ENCODE results near the gene GAL3ST1. TPM values are rescaled to one million over a fixed set of nuclear protein-coding genes. Genes with fewer than 3 reads are reported as not detected.

The GAL3ST1 gene
- polyA plus RNA-seq, 1 donor from 2014 or later, result 1.6 TPM

DNA sequence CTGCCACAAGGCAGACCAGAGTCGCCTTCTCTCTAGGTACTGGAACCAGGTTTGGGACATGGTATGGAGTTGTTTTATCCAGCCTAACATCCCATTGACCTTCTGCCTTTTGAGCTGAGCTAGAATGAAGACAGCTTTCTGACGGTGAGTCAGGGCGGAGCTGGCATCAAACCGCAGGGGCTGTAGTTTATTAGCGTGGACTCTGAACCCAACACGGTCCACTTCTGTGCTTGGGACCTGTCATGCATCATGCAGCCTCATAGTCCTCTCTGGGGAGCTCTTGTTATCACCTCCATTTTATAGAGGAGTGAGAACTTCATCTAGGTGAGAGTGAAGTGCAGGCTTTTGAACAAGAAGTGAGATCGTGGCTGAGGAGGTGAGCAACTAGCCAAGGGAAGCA, 8.3 kb downstream of the GAL3ST1 start:
- Histone ChIP-seq H3K36me3 (ENCODE audit: insufficient read depth, low read length) (no peaks in the 10 kb centered on the region), H3F3A (ENCODE audit: insufficient read depth, low read length, poor library complexity, severe bottlenecking) (no peaks in the 10 kb centered on the region), H3K27ac (ENCODE audit: low read length) (no peak overlapping the region), H3K9me3 (ENCODE audit: low read length) (no peaks in the 10 kb centered on the region), H3K4me3 (ENCODE audit: low read length) (no peak overlapping the region), H3K79me2 (replicated peaks; ENCODE audit: insufficient read depth, low read length) (no peaks in the 10 kb centered on the region), H2AFZ (ENCODE audit: low read depth, low read length) (no peak overlapping the region), H4K20me1 (ENCODE audit: insufficient read depth) (no peaks in the 10 kb centered on the region), H3K27me3 (ENCODE audit: insufficient read depth, low read depth, low read length) (no peaks in the 10 kb centered on the region), H3K4me2 (ENCODE audit: low read length) (no peak overlapping the region), H3K9ac (ENCODE audit: low read length) (no peak overlapping the region), H3K9me2 (ENCODE audit: insufficient read depth, low read length) (no peaks in the 10 kb centered on the region)
- TF ChIP-seq EZH2 (IDR thresholded peaks at IDR 0.05; ENCODE audit: borderline replicate concordance, insufficient read depth, low read length, poor library complexity, severe bottlenecking) (no peak), MXI1 (conservative IDR thresholded peaks at IDR 0.05; ENCODE audit: poor library complexity, severe bottlenecking) (no peak), RAD21 (conservative IDR thresholded peaks at IDR 0.05) (no peak), POLR2AphosphoS5 (IDR thresholded peaks at IDR 0.05) (no peak)

DNA sequence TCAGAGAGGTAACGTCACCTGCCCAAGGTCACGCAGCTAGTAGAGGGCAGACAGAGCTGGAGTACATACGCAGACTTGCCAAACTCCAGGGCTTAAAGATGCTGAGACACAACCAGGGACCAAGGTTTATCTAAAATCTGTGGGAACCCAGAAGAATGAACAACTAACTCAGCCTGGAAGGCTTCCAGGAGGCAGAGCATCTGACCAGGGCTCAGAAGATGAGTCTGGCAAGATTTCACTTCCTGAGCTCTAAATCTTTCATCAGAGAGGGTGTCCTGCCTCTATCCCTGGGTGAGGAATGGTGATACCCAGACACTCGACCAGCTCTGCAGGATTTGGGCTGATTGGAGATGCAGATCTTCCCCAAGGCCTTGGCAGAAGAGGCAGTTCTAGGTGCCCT, 9.1 kb downstream of the GAL3ST1 start:
- H2AFZ ChIP-seq (ENCODE audit: low read depth, low read length), result no peak overlapping the region
- H3K36me3 ChIP-seq (ENCODE audit: insufficient read depth, low read length), result no peaks in the 10 kb centered on the region
- H3K79me2 ChIP-seq (replicated peaks; ENCODE audit: insufficient read depth, low read length), result no peaks in the 10 kb centered on the region
- H4K20me1 ChIP-seq (ENCODE audit: insufficient read depth), result no peaks in the 10 kb centered on the region
- H3K4me3 ChIP-seq (ENCODE audit: low read length), result no peak overlapping the region
- TF ChIP-seq RAD21 (conservative IDR thresholded peaks at IDR 0.05) (no peak), POLR2AphosphoS5 (IDR thresholded peaks at IDR 0.05) (no peak), EZH2 (IDR thresholded peaks at IDR 0.05; ENCODE audit: borderline replicate concordance, insufficient read depth, low read length, poor library complexity, severe bottlenecking) (no peak), TAF1 (IDR thresholded peaks at IDR 0.05; ENCODE audit: low read depth) (no peak), EP300 (conservative IDR thresholded peaks at IDR 0.05; ENCODE audit: poor library complexity, severe bottlenecking) (no peak), SMC3 (conservative IDR thresholded peaks at IDR 0.05; ENCODE audit: poor library complexity) (no peak), MXI1 (conservative IDR thresholded peaks at IDR 0.05; ENCODE audit: poor library complexity, severe bottlenecking) (no peak)
- TF ChIP-seq, protein P1, sequence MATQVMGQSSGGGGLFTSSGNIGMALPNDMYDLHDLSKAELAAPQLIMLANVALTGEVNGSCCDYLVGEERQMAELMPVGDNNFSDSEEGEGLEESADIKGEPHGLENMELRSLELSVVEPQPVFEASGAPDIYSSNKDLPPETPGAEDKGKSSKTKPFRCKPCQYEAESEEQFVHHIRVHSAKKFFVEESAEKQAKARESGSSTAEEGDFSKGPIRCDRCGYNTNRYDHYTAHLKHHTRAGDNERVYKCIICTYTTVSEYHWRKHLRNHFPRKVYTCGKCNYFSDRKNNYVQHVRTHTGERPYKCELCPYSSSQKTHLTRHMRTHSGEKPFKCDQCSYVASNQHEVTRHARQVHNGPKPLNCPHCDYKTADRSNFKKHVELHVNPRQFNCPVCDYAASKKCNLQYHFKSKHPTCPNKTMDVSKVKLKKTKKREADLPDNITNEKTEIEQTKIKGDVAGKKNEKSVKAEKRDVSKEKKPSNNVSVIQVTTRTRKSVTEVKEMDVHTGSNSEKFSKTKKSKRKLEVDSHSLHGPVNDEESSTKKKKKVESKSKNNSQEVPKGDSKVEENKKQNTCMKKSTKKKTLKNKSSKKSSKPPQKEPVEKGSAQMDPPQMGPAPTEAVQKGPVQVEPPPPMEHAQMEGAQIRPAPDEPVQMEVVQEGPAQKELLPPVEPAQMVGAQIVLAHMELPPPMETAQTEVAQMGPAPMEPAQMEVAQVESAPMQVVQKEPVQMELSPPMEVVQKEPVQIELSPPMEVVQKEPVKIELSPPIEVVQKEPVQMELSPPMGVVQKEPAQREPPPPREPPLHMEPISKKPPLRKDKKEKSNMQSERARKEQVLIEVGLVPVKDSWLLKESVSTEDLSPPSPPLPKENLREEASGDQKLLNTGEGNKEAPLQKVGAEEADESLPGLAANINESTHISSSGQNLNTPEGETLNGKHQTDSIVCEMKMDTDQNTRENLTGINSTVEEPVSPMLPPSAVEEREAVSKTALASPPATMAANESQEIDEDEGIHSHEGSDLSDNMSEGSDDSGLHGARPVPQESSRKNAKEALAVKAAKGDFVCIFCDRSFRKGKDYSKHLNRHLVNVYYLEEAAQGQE (IDR thresholded peaks at IDR 0.05; ENCODE audit: borderline replicate concordance), result no peak
- TF ChIP-seq, protein P2, sequence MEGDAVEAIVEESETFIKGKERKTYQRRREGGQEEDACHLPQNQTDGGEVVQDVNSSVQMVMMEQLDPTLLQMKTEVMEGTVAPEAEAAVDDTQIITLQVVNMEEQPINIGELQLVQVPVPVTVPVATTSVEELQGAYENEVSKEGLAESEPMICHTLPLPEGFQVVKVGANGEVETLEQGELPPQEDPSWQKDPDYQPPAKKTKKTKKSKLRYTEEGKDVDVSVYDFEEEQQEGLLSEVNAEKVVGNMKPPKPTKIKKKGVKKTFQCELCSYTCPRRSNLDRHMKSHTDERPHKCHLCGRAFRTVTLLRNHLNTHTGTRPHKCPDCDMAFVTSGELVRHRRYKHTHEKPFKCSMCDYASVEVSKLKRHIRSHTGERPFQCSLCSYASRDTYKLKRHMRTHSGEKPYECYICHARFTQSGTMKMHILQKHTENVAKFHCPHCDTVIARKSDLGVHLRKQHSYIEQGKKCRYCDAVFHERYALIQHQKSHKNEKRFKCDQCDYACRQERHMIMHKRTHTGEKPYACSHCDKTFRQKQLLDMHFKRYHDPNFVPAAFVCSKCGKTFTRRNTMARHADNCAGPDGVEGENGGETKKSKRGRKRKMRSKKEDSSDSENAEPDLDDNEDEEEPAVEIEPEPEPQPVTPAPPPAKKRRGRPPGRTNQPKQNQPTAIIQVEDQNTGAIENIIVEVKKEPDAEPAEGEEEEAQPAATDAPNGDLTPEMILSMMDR (IDR thresholded peaks at IDR 0.05; ENCODE audit: poor library complexity, severe bottlenecking), result no peak
- no peak overlapping the region for H3K27ac ChIP-seq (ENCODE audit: low read length)
- H3F3A ChIP-seq (ENCODE audit: insufficient read depth, low read length, poor library complexity, severe bottlenecking), result no peaks in the 10 kb centered on the region
- no peaks in the 10 kb centered on the region for H3K9me3 ChIP-seq (ENCODE audit: low read length)
- H3K9me2 ChIP-seq (ENCODE audit: insufficient read depth, low read length), result no peaks in the 10 kb centered on the region
- no peaks in the 10 kb centered on the region for H3K27me3 ChIP-seq (ENCODE audit: insufficient read depth, low read depth, low read length)
- H3K9ac ChIP-seq (ENCODE audit: low read length), result no peak overlapping the region
- no peak overlapping the region for H3K4me2 ChIP-seq (ENCODE audit: low read length)

DNA sequence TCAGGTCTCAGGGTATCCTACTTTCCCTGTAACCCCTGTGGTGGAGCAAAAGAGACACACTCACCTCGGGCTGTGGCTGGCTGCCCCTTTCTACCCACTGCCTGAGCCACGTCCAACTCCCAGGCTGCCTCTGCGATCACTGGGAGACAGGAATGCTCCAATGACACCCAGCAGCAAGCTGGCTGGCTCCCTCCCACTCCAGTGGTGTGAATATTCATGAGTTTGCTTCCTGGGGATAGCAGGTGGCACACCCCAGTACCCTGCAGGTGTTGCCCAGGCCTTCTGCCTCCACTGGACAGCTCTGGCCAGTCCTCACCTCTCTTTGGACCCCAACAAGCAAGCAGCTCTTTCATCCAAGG, 9.7 kb downstream of the GAL3ST1 start:
- H3K9me2 ChIP-seq (ENCODE audit: insufficient read depth, low read length), result no peaks in the 10 kb centered on the region
- H3F3A ChIP-seq (ENCODE audit: insufficient read depth, low read length, poor library complexity, severe bottlenecking), result no peaks in the 10 kb centered on the region
- H3K9me3 ChIP-seq (ENCODE audit: low read length), result no peaks in the 10 kb centered on the region
- no peaks in the 10 kb centered on the region for H3K79me2 ChIP-seq (replicated peaks; ENCODE audit: insufficient read depth, low read length)
- TF ChIP-seq, protein P2 (IDR thresholded peaks at IDR 0.05; ENCODE audit: poor library complexity, severe bottlenecking), result no peak
- TF ChIP-seq TAF1 (IDR thresholded peaks at IDR 0.05; ENCODE audit: low read depth), result no peak
- no peak for TF ChIP-seq MXI1 (conservative IDR thresholded peaks at IDR 0.05; ENCODE audit: poor library complexity, severe bottlenecking)
- TF ChIP-seq POLR2AphosphoS5 (IDR thresholded peaks at IDR 0.05), result no peak
- no peak for TF ChIP-seq EP300 (conservative IDR thresholded peaks at IDR 0.05; ENCODE audit: poor library complexity, severe bottlenecking)
- TF ChIP-seq, protein P1 (IDR thresholded peaks at IDR 0.05; ENCODE audit: borderline replicate concordance), result no peak
- no peak for TF ChIP-seq EZH2 (IDR thresholded peaks at IDR 0.05; ENCODE audit: borderline replicate concordance, insufficient read depth, low read length, poor library complexity, severe bottlenecking)
- TF ChIP-seq SMC3 (conservative IDR thresholded peaks at IDR 0.05; ENCODE audit: poor library complexity), result no peak
- TF ChIP-seq RAD21 (conservative IDR thresholded peaks at IDR 0.05), result no peak
- H3K36me3 ChIP-seq (ENCODE audit: insufficient read depth, low read length), result no peaks in the 10 kb centered on the region
- no peaks in the 10 kb centered on the region for H3K27me3 ChIP-seq (ENCODE audit: insufficient read depth, low read depth, low read length)
- H3K27ac ChIP-seq (ENCODE audit: low read length), result no peak overlapping the region
- no peak overlapping the region for H3K4me3 ChIP-seq (ENCODE audit: low read length)
- H3K4me2 ChIP-seq (ENCODE audit: low read length), result no peak overlapping the region
- H2AFZ ChIP-seq (ENCODE audit: low read depth, low read length), result no peak overlapping the region
- no peak overlapping the region for H3K9ac ChIP-seq (ENCODE audit: low read length)
- no peaks in the 10 kb centered on the region for H4K20me1 ChIP-seq (ENCODE audit: insufficient read depth)

Measured in neural cell (in vitro differentiated cells).